Stimulated activated CD4-positive, alpha-beta T cell treated with anti-CD3 and anti-CD28 coated beads, Interleukin-12 subunit alpha, Interleukin-12 subunit beta, amount 100 ng/mL, for 4 hours (primary cell): ENCODE data around the gene SYT12.
A peak's percentile ranks its signal among the peaks of the same experiment; 100 is the strongest.

ENCODE experiments used
- DNase-seq: peaks from one replicate; pipeline ENCODE4 v3.0.0-alpha.2; 2020

Gene SYT12

GRCh38 chr11:67058506-67058905, 35.6 kb downstream of the SYT12 start:
- DNase-seq, result no peak

GRCh38 chr11:67059671-67060070, 36.7 kb downstream of the SYT12 start:
- DNase-seq, result no peak

- no peak for DNase-seq
These were observed 37.2 kb downstream of the SYT12 start for GRCh38 chr11:67060111-67060522.

- DNase-seq, result no peak
These were observed 39.8 kb downstream of the SYT12 start for GRCh38 chr11:67062526-67063373.

GRCh38 chr11:67066333-67066709, 43.4 kb downstream of the SYT12 start:
- DNase-seq, result no peak

GRCh38 chr11:67071420-67072284, 48.7 kb downstream of the SYT12 start:
- peak; percentile 74 for DNase-seq

- DNase-seq, result no peak
These were observed 49.4 kb downstream of the SYT12 start for GRCh38 chr11:67072295-67072694.

- DNase-seq, result no peak
These were observed 51.0 kb downstream of the SYT12 start for GRCh38 chr11:67073908-67074307.

- DNase-seq, result no peak
These were observed 53.3 kb downstream of the SYT12 start for GRCh38 chr11:67076202-67076601.

GRCh38 chr11:67079065-67079705, 56.3 kb downstream of the SYT12 start:
- no peak for DNase-seq

GRCh38 chr11:67082071-67082791, 59.3 kb downstream of the SYT12 start:
- no peak for DNase-seq

GRCh38 chr11:67083786-67084366, 60.9 kb downstream of the SYT12 start:
- DNase-seq, result no peak

GRCh38 chr11:67085617-67086016, 62.7 kb downstream of the SYT12 start:
- no peak for DNase-seq

- DNase-seq, result no peak
These were observed 67.8 kb downstream of the SYT12 start for GRCh38 chr11:67090717-67091116.

- DNase-seq, result no peak
These were observed 72.2 kb downstream of the SYT12 start for GRCh38 chr11:67095214-67095507.

- DNase-seq, result no peak
These were observed 76.0 kb downstream of the SYT12 start for GRCh38 chr11:67098799-67099429.

- DNase-seq, result no peak
These were observed 76.9 kb downstream of the SYT12 start for GRCh38 chr11:67099831-67100324.
